ENCODE results near the gene NTM.

DNA sequence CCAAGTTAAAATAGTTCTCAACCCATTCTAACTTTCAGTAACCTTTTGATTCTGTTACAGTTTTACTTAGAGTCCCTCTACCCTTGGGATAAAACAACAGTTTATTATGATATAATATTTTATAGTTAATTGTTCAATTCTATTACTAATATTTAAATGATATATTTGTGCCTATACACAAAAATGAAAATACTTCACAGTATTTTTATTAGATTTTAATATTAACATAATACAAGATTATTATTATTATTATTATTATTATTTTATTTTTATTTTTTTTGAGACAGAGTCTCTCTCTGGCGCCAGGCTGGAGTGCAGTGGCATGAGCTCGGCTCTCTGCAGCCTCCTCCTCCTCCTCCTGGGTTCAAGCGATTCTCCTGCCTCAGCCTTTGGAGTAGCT, 416.7 kb downstream of the NTM start:
- no peak for TF ChIP-seq POLR2A (IDR thresholded peaks at IDR 0.05)
- TF ChIP-seq, protein P1, sequence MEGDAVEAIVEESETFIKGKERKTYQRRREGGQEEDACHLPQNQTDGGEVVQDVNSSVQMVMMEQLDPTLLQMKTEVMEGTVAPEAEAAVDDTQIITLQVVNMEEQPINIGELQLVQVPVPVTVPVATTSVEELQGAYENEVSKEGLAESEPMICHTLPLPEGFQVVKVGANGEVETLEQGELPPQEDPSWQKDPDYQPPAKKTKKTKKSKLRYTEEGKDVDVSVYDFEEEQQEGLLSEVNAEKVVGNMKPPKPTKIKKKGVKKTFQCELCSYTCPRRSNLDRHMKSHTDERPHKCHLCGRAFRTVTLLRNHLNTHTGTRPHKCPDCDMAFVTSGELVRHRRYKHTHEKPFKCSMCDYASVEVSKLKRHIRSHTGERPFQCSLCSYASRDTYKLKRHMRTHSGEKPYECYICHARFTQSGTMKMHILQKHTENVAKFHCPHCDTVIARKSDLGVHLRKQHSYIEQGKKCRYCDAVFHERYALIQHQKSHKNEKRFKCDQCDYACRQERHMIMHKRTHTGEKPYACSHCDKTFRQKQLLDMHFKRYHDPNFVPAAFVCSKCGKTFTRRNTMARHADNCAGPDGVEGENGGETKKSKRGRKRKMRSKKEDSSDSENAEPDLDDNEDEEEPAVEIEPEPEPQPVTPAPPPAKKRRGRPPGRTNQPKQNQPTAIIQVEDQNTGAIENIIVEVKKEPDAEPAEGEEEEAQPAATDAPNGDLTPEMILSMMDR (IDR thresholded peaks at IDR 0.05 in 8 of 11, conservative IDR thresholded peaks at IDR 0.05 in 3 of 11) = no peak

Measured in spleen (tissue), 7 donors.